Activated T-helper 9 cell treated with anti-CD3 and anti-CD28 coated beads, Interleukin-2, amount 50 U/mL, for 16 hours (primary cell): ENCODE measurements around the gene SAP30BP.

ENCODE experiments used
- DNase-seq: peaks from one replicate; pipeline ENCODE4 v3.0.0-alpha.2; 2020; ENCODE audit warnings: low read depth

Gene SAP30BP

GRCh38 chr17:75685499-75685898, 18.4 kb downstream of the SAP30BP start:
- DNase-seq = no peak

- DNase-seq = no peak
Measured at GRCh38 chr17:75688209-75688825, 21.2 kb downstream of the SAP30BP start.

- no peak for DNase-seq
Measured at GRCh38 chr17:75689441-75689873, 22.3 kb downstream of the SAP30BP start.

- no peak for DNase-seq
Measured at GRCh38 chr17:75691371-75691791, 24.2 kb downstream of the SAP30BP start.

- DNase-seq = no peak
Measured at GRCh38 chr17:75691801-75692626, 24.9 kb downstream of the SAP30BP start.

- no peak for DNase-seq
Measured at GRCh38 chr17:75692976-75693375, 25.8 kb downstream of the SAP30BP start.

- DNase-seq = no peak
Measured at GRCh38 chr17:75693500-75694481, 26.7 kb downstream of the SAP30BP start.

GRCh38 chr17:75694536-75694935, 27.4 kb downstream of the SAP30BP start:
- DNase-seq = no peak

GRCh38 chr17:75695141-75695829, 28.1 kb downstream of the SAP30BP start:
- no peak for DNase-seq

GRCh38 chr17:75695830-75696271, 28.7 kb downstream of the SAP30BP start:
- DNase-seq = no peak

- DNase-seq = no peak
Measured at GRCh38 chr17:75697651-75698291, 30.6 kb downstream of the SAP30BP start.

GRCh38 chr17:75698659-75699058, 31.5 kb downstream of the SAP30BP start:
- no peak for DNase-seq

GRCh38 chr17:75701288-75701687, 34.1 kb downstream of the SAP30BP start:
- no peak for DNase-seq

GRCh38 chr17:75703191-75703590, 36.1 kb downstream of the SAP30BP start:
- no peak for DNase-seq

GRCh38 chr17:75703591-75703990, 36.5 kb downstream of the SAP30BP start:
- no peak for DNase-seq

GRCh38 chr17:75704963-75705875, 38.1 kb downstream of the SAP30BP start:
- no peak for DNase-seq

- no peak for DNase-seq
Measured at GRCh38 chr17:75706042-75706728, 39.0 kb downstream of the SAP30BP start.

GRCh38 chr17:75707079-75707571, 40.0 kb downstream of the SAP30BP start:
- no peak for DNase-seq

GRCh38 chr17:75712446-75712845, 45.3 kb downstream of the SAP30BP start:
- DNase-seq = no peak
